HG03103 (cell line): Measurements from ENCODE around the gene TSHZ2.
A peak's percentile ranks its signal among the peaks of the same experiment; 100 is the strongest.

Experiments used
- ATAC-seq: cut with Tn5 transposase; IDR thresholded peaks from one replicate; pipeline ENCODE4 v1.9.1; 2021; ENCODE audit warnings: low read depth; ENCODE audit not compliant: unreplicated experiment

TSHZ2 gene

GRCh38 chr20:52992632-52993031 lies 20.5 kb downstream of the TSHZ2 start:
- ATAC-seq, result no peak

- no peak for ATAC-seq
Measured at GRCh38 chr20:52993076-52993475, 20.9 kb downstream of the TSHZ2 start.

DNA sequence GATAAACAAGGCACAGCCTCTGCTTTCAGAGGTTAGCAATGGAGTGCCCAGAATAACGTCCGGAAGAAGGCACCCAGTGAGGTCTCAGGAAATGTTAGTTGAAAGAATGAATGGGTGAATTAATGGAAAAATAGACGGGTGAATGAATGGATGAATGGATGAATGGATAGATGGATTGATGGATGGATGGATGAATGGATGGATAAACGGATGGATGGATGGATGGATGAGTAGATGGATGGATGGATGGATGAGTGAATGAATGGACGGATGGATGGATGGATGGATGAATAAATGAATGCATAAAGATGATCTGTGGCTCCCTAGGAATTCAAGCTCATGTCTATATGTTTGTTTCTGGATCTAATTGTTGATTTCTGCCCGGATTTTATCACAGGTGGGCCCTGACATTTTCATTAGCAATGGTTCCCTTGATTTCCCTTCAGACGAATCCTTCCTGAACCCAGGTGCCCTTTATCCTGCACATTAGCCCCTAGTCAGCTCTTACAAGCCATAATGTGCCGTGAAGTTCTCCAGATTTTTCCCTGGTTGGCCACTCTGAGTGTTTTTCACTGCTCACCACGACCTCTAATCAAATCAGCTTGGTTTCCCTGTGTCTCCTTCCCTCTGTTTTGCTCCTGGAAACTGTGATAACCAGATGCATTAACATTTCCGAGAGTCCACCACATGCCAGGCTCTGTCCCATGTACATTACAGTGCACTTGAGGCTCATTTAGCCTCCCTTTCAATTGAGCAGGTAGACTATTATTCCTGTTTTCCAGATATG lies 22.2 kb downstream of the TSHZ2 start:
- ATAC-seq, result no peak

DNA sequence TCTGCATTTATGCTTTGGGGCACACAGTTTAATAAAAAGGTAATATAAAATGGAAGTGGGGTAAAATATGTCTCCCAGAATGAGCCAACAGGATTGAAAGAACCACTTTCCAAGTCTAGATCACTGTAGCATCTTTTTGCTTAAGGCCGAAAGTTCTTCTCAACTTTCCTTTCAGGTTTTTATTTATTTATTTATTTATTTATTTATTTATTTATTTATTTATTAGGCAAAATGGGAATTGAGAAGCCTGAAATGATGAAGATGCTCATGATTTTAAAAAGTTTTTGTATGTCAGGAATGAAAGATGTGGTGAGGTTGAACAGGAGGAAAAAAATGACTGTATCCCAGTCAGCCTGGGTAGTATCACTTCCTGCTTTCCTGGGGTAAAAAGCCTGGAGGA lies 24.0 kb downstream of the TSHZ2 start:
- ATAC-seq, result no peak

DNA sequence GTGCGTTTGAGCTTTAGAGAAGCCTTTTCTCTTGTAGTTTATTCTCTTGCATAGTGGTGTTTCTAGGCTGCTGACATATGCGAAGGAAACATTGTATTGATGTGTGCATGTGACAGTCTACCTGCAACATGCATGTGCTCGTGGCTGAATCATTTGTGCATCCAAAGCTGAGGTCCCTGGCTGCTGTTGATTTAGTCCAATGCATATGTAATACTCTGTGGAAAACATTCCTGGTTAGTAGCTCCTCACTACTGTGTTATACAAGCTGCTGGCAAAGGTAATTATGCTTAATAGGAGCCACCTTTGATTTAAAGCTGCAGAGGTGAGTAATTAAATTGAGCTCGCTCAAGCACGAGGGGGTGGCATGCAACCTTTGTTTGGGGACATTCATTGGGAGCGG lies 24.5 kb downstream of the TSHZ2 start:
- no peak for ATAC-seq

- ATAC-seq, result no peak
Measured at GRCh38 chr20:52998268-52998667, 26.1 kb downstream of the TSHZ2 start.

DNA sequence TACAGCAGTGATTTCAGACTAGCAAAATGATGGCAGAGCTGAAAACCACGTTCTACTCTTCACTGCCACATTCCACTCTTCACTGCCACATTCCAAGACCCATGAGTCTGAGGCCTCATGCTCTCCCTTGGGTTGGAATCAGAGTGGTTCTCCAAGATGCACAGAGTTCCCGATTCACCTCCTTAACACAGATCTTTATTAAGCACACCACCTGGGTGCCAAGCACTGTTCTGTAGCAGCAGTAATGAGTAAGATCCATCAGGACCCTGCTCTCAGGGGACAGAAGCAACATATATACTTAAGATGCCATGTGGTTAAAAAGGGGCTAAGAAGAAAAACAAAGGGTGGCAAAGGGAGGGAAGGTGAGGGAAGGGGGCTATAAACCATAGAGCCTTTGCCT lies 26.9 kb downstream of the TSHZ2 start:
- no peak for ATAC-seq

GRCh38 chr20:53001498-53002301 lies 29.5 kb downstream of the TSHZ2 start:
- peak; percentile 56 for ATAC-seq

DNA sequence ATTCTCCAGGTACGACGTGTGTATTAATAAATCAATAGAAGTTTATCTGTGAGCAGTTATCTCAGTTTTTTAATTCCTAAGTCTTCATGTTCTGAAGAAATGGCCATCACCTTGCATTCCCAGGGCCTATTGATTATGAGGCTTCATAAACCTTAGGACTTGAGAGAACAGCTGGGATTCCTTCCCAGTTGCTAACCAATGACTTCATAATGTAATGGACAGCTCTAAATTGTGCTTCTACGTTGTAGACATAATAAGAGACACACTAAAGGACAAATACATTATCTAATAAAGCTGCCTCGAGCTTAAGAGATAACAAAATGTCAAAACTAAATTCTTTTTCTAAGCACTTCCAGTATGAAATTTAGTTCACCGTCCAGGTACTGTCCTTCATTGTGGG lies 30.6 kb downstream of the TSHZ2 start:
- ATAC-seq, result no peak

DNA sequence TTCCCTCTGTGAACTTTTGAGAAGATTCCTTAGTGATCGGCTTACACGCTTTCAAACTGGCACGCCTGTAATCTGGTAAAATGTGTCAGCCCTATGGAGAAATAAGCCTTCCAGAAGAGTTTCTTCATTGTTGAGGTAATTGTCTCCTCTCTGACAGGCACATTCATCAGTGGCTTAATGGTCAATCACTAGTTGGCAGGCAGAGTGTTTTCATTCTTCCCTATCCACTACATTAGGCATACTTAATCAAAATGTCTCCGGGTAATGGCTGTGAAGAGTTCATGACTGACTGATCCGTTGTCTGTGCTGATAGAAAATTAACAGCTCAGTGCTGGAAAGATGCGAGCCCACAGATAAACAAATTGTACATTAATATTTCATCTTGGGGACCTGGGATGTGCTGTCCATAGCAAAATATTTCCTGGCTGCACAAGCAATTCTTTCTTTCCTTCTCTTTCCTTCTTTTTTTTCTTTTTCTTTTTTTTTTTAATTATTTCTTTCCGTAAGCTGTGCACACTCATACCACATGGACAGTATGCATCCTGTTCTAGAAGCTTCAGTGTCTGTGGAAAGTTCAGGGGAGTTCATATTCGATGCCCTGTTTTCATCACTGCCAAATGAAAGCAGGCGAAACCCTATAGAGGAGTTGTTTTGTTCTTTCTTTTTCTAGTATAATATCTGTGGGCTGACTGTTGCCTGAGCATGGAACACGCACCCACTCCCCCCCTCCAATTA lies 31.4 kb downstream of the TSHZ2 start:
- ATAC-seq, result no peak

DNA sequence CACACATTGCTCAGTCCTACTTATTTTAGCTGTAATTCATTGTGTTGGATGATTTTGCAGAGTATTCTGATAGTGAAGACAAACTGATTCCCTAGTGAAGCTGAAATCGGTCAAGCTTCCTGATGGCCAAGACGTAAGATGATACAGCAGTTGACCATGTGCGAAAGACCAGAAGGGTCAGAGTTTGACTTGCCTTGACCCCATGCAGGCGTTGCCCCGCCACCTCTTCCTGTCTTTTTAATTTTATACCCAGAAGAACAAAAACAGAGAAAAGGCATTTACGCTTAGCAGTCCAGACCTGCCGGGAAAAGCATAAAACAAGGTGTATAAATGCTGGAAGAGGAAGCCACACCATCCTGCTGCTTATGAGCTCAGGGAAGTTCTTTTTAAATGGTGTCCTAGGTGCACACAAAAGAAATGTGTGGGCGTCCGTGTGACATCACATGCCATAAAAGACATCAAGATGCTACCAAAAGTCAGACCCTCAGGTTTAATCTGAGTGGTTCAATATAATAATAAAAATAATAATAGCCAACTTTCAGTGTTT lies 32.2 kb downstream of the TSHZ2 start:
- no peak for ATAC-seq

- no peak for ATAC-seq
Measured at GRCh38 chr20:53009979-53010735, 38.0 kb downstream of the TSHZ2 start.

DNA sequence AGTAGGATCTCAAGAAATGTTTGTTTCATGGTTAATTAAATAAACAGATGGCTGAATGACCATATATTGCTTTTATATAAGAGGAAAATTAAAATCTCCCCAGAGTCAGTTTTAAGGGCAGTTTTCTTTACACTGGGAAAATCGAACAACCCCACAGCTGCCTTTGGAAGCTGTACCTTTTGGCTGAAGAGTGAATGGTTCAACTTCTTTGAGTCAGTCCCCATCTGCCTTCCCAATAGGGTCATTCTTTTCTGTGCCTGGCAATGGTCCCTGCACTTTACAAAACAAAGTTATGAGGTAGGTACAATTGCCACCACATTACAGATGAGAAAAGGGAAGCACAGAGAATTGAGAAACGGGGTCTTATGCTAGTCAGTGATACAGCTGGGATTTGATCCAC lies 39.5 kb downstream of the TSHZ2 start:
- no peak for ATAC-seq

DNA sequence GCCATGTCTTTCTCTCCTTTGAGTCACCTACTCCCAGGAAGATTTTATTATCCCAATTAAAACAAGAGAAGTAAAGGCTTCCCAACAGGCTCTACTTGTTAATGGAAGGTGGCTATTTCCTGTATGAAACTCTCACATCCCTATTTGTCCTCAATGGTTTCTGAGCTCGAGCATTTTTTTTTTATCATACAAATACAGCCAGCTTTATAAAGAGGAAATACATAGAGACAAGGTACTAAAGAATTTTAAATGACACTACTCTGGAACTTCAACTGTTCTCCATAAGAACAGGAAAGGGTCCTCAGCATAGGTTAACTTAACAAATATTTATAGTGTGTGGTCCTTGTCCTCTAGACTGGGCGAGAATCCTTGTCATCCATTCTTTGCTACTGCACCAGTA lies 41.0 kb downstream of the TSHZ2 start:
- no peak for ATAC-seq

GRCh38 chr20:53013847-53014246 lies 41.7 kb downstream of the TSHZ2 start:
- no peak for ATAC-seq

DNA sequence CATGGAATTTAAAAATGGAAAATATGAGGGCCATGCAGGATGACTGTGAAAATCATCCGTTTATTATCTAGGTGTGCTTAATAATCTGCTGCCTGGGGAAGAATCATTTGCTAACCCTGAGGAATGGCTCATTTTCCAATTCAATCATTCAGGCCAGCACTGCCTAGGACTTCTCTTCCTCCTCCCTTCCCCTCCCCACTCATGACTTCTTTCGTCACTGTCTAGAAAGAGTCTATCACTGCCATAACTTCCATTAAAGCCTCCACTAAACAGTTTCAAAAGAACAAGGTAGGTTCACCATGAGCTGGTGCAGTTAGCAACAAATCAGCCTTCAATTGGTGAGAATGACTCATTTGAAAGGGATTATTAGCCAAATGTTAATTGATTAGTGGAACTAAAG lies 43.9 kb downstream of the TSHZ2 start:
- ATAC-seq, result no peak

GRCh38 chr20:53016534-53017042 lies 44.4 kb downstream of the TSHZ2 start:
- no peak for ATAC-seq

DNA sequence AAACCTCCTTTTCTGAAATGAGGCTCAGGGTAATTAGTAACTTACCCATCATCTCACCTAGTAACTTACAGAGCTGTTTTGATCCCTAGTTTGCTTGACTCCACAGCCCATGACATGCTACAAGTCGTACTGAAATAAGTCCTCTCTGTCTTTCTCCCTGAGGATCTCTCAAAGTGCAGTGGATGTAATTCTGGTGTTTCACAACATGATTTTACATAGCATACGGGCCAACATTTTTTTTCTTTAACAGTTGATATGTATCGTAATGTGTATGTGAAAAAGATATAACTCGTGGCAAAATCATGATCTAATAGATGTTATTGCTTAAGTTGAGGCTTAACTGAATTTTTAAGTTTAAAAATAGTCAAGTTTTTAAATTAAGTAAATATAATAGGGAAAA lies 45.0 kb downstream of the TSHZ2 start:
- no peak for ATAC-seq

DNA sequence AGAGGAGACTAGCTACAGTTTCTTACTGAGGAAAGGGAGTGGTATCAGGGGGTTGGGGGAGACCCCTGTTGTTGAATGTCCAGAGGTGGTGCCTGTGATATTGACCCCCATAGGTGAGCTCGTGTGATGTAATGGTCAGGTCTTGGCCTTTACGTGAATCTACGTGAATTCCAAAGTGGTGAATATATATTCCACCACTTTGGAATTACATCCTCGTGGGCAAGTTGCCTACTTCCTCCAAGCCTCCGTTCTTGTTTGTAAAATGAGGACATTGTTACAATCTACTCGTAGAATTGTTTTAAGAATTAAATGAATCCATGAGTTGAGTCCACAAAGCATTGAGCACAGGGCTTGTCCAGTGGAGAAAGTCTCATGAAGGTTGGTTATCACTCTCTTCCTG lies 47.3 kb downstream of the TSHZ2 start:
- ATAC-seq, result no peak

- no peak for ATAC-seq
Measured at GRCh38 chr20:53020376-53020775, 48.2 kb downstream of the TSHZ2 start.
